IPS DF 4.7 (cell line): ENCODE measurements around the gene STRA6.

Experiments used
- DNase-seq: peaks from one replicate; pipeline ENCODE4 v3.0.0-alpha.2; 2013; ENCODE audit warnings: low spot score; ENCODE audit errors: extremely low read depth

Gene STRA6

GRCh38 chr15:74227968-74228722 lies 25.6 kb upstream of the STRA6 start:
- DNase-seq: no peak

GRCh38 chr15:74226761-74227540 lies 24.4 kb upstream of the STRA6 start:
- no peak for DNase-seq

- DNase-seq: no peak
These were observed 23.3 kb upstream of the STRA6 start for GRCh38 chr15:74225928-74226327.

GRCh38 chr15:74222240-74223119 lies 19.9 kb upstream of the STRA6 start:
- DNase-seq: no peak

GRCh38 chr15:74221399-74222239 lies 19.0 kb upstream of the STRA6 start:
- DNase-seq: no peak

GRCh38 chr15:74220475-74221248 lies 18.1 kb upstream of the STRA6 start:
- DNase-seq: no peak

GRCh38 chr15:74217907-74218885 lies 15.6 kb upstream of the STRA6 start:
- no peak for DNase-seq

- no peak for DNase-seq
These were observed 14.4 kb upstream of the STRA6 start for GRCh38 chr15:74216949-74217348.

GRCh38 chr15:74215958-74216357 lies 13.4 kb upstream of the STRA6 start:
- no peak for DNase-seq

- no peak for DNase-seq
These were observed 11.9 kb upstream of the STRA6 start for GRCh38 chr15:74214324-74215021.

- DNase-seq: no peak
These were observed 11.3 kb upstream of the STRA6 start for GRCh38 chr15:74213858-74214284.

- DNase-seq: no peak
These were observed 9.9 kb upstream of the STRA6 start for GRCh38 chr15:74212494-74212893.

GRCh38 chr15:74211656-74212055 lies 9.1 kb upstream of the STRA6 start:
- DNase-seq: no peak

GRCh38 chr15:74210729-74211128 lies 8.1 kb upstream of the STRA6 start:
- DNase-seq: no peak

GRCh38 chr15:74209997-74210671 lies 7.5 kb upstream of the STRA6 start:
- DNase-seq: no peak

GRCh38 chr15:74209560-74209958 lies 7.0 kb upstream of the STRA6 start:
- DNase-seq: no peak

GRCh38 chr15:74208901-74209559 lies 6.4 kb upstream of the STRA6 start:
- no peak for DNase-seq
